HepG2 (cell line): ENCODE measurements around the gene TMCC1. TPM values are rescaled to one million over a fixed set of nuclear protein-coding genes. Genes with fewer than 3 reads are reported as not detected.
A peak's percentile ranks its signal among the peaks of the same experiment; 100 is the strongest.

Experiments
- CBX2 ChIP-seq, 2 experiments: fragments of 200-600 bp in 1 of 2; sonication (generic); formaldehyde crosslinking in 1 of 2; IDR thresholded peaks; 2 replicates each; pipeline versions ENCODE4 v1.7.0 to v1.8.1; 2018 to 2022; ENCODE audit warnings: low read depth in 2 of 2, low read length in 1 of 2, mild to moderate bottlenecking in 1 of 2, missing genetic modification reagents in 1 of 2
- CTCF ChIP-seq: sonication (generic); formaldehyde crosslinking; IDR thresholded peaks from 2 replicates; pipeline ENCODE4 v1.5.0; 2020; ENCODE audit warnings: mild to moderate bottlenecking, missing genetic modification reagents, moderate library complexity
- FOXP4 ChIP-seq: sonication (generic); formaldehyde crosslinking; IDR thresholded peaks from 2 replicates; pipeline ENCODE4 v1.4.0; 2020; ENCODE audit warnings: missing genetic modification reagents
- HOXA5 ChIP-seq: sonication (generic); formaldehyde crosslinking; IDR thresholded peaks from 2 replicates; pipeline ENCODE4 v1.4.0; 2020; ENCODE audit warnings: missing genetic modification reagents
- MAFF ChIP-seq: IDR thresholded peaks from 2 replicates; pipeline ENCODE4 v1.6.1; 2011; ENCODE audit warnings: low read depth, low read length, improper control_type of control experiment
- NFKB2 ChIP-seq: sonication (generic); formaldehyde crosslinking; IDR thresholded peaks from 2 replicates; pipeline ENCODE4 v1.4.0; 2020; ENCODE audit warnings: missing genetic modification reagents, borderline replicate concordance
- RNF2 ChIP-seq: fragments of 450-650 bp; conservative IDR thresholded peaks from 2 replicates; pipeline ENCODE4 v1.6.1; 2016; ENCODE audit warnings: low read depth
- SIN3A ChIP-seq: IDR thresholded peaks from 2 replicates; pipeline ENCODE4 v1.6.1; 2011; ENCODE audit warnings: low read depth, mild to moderate bottlenecking, control low read depth, low read length, borderline replicate concordance
- TAF15 ChIP-seq: fragments of 200-400 bp; formaldehyde crosslinking; IDR thresholded peaks from one replicate; pipeline ENCODE4 v1.6.1; 2018; ENCODE audit warnings: mild to moderate bottlenecking, low read depth, low read length; ENCODE audit not compliant: poor library complexity, severe bottlenecking
- THAP8 ChIP-seq: sonication (generic); formaldehyde crosslinking; IDR thresholded peaks from 2 replicates; pipeline ENCODE4 v1.5.1; 2020; ENCODE audit warnings: missing genetic modification reagents, mild to moderate bottlenecking, borderline replicate concordance
- TIGD3 ChIP-seq: sonication (generic); formaldehyde crosslinking; IDR thresholded peaks from 2 replicates; pipeline ENCODE4 v1.5.1; 2020; ENCODE audit warnings: mild to moderate bottlenecking, missing genetic modification reagents, borderline replicate concordance
- ZBTB14 ChIP-seq: sonication (generic); formaldehyde crosslinking; IDR thresholded peaks from 2 replicates; pipeline ENCODE4 v1.4.0; 2020; ENCODE audit warnings: missing genetic modification reagents
- ZFP1 ChIP-seq: IDR thresholded peaks from 2 replicates; pipeline ENCODE4 v1.6.1; 2016
- ZFP91 ChIP-seq: sonication (generic); formaldehyde crosslinking; IDR thresholded peaks from 2 replicates; pipeline ENCODE4 v1.9.0; 2022; ENCODE audit warnings: missing genetic modification reagents, mild to moderate bottlenecking, borderline replicate concordance
- ZNF232 ChIP-seq: sonication (generic); formaldehyde crosslinking; IDR thresholded peaks from 2 replicates; pipeline ENCODE4 v1.4.0; 2020; ENCODE audit warnings: missing genetic modification reagents, borderline replicate concordance
- polyA plus RNA-seq, 8 experiments: library from polyadenylated mRNA; depleted of rRNA in 3 of 8; stranded (reverse) in 7 of 8; unstranded in 1 of 8; fragments of >200 nt; fragmentation: Illumina TruSeq in 4 of 8; extraction: Trizol in 4 of 8; gene quantifications; 2 replicates each; pipeline versions ENCODE4 v1.2.1 to v1.2.3, GENCODE V29; 2011 to 2016; ENCODE audit warnings: low read depth in 4 of 8, missing spikeins in 1 of 8, mixed read lengths in 1 of 8; ENCODE audit not compliant: insufficient read depth in 1 of 8
- total RNA-seq, 5 experiments: library from RNA; depleted of rRNA; stranded (reverse); fragments of >200 nt; fragmentation: Illumina TruSeq; extraction: Trizol; gene quantifications; 2 replicates each; pipeline ENCODE4 v1.2.3, GENCODE V29; 2016; ENCODE audit warnings: low read depth in 1 of 5

The TMCC1 gene
- total and polyA plus RNA-seq, 2 of the 13 experiments (the other 11 are each of a cell fraction or from before 2014, with no cell fraction given) = 12.1 to 264 TPM

- TF ChIP-seq NFKB2 (CRISPR knock-in tag) (peak; percentile 69; the same call in 1 of the 2 replicates), MAFF (no peak), ZFP1 (no peak; the same call in 1 of the 2 replicates), ZBTB14 (no peak), THAP8 (CRISPR knock-in tag) (peak; percentile 86; the same call in 1 of the 2 replicates), CBX2 (IDR thresholded peaks at IDR 0.05; ENCODE audit: low read depth, low read length) (no peak), CBX2 (CRISPR knock-in tag; IDR thresholded peaks at IDR 0.05; ENCODE audit: low read depth) (peak; percentile 85; the same call in 1 of the 2 replicates), RNF2 (0 out of 2 replicates have a peak, but pooled peaks have one; percentile 49), FOXP4 (CRISPR knock-in tag) (peak; percentile 81), ZFP91 (CRISPR knock-in tag) (peak; percentile 83), ZNF232 (peak; percentile 35; the same call in 1 of the 2 replicates), SIN3A (peak; percentile 78; the same call in 1 of the 2 replicates), HOXA5 (CRISPR knock-in tag) (peak; percentile 83; the same call in 1 of the 2 replicates), CTCF (CRISPR knock-in tag) (peak; percentile 46), TAF15 (peak; percentile 32), TIGD3 (CRISPR knock-in tag) (peak; percentile 21; the same call in 1 of the 2 replicates)
Measured at GRCh38 chr3:129626744-129627349, 266.7 kb downstream of the TMCC1 start (continued).
